Neural progenitor cell (in vitro differentiated cells): ENCODE data around the gene COX20. TPM values are rescaled to one million over a fixed set of nuclear protein-coding genes. Genes with fewer than 3 reads are reported as not detected.

Experiments used
- DNase-seq: peaks from one replicate; pipeline ENCODE4 v3.0.0-alpha.2; 2016; ENCODE audit warnings: low spot score
- H2AFZ ChIP-seq: fragments of 200-600 bp; sonication (generic); replicated peaks from 2 replicates; pipeline ENCODE4 v1.6.1; 2016; ENCODE audit warnings: antibody characterized with exemption
- H3F3A ChIP-seq: fragments of 200-600 bp; sonication (generic); 2 replicates; pipeline ENCODE4 v1.6.1; 2016; ENCODE audit warnings: antibody characterized with exemption, low read depth
- H3K27ac ChIP-seq: fragments of 200-600 bp; sonication (generic); 2 replicates; pipeline ENCODE4 v1.5.1; 2016; ENCODE audit warnings: mild to moderate bottlenecking
- H3K27me3 ChIP-seq: fragments of 200-600 bp; sonication (generic); 2 replicates; pipeline ENCODE4 v1.6.1; 2016; ENCODE audit warnings: mild to moderate bottlenecking, moderate library complexity
- H3K36me3 ChIP-seq: fragments of 200-600 bp; sonication (generic); 2 replicates; pipeline ENCODE4 v1.5.1; 2016
- H3K4me1 ChIP-seq: fragments of 200-600 bp; sonication (generic); 2 replicates; pipeline ENCODE4 v1.6.1; 2016; ENCODE audit warnings: mixed run types
- H3K4me2 ChIP-seq: fragments of 200-600 bp; sonication (generic); 2 replicates; pipeline ENCODE4 v1.6.1; 2016
- H3K4me3 ChIP-seq: fragments of 200-600 bp; sonication (generic); 2 replicates; pipeline ENCODE4 v1.5.1; 2016
- H3K79me2 ChIP-seq: fragments of 200-600 bp; sonication (generic); 2 replicates; pipeline ENCODE4 v1.6.1; 2016; ENCODE audit warnings: low read depth
- H3K9ac ChIP-seq: fragments of 200-600 bp; sonication (generic); 2 replicates; pipeline ENCODE4 v1.6.1; 2016
- H3K9me3 ChIP-seq: fragments of 200-600 bp; sonication (generic); 2 replicates; pipeline ENCODE4 v1.5.1; 2016; ENCODE audit warnings: low read depth
- H4K20me1 ChIP-seq: fragments of 200-600 bp; sonication (generic); 2 replicates; pipeline ENCODE4 v1.6.1; 2016; ENCODE audit warnings: low read depth
- H3K27ac Mint-ChIP-seq: 3 replicates; pipeline ENCODE4 v1.8.0; 2021; ENCODE audit warnings: mixed read lengths
- H3K27me3 Mint-ChIP-seq: 2 replicates; pipeline ENCODE4 v1.8.0; 2022; ENCODE audit warnings: low read depth, mild to moderate bottlenecking, inconsistent platforms, moderate library complexity, mixed read lengths; ENCODE audit not compliant: insufficient read depth
- H3K36me3 Mint-ChIP-seq: 3 replicates; pipeline ENCODE4 v1.8.0; 2021; ENCODE audit warnings: mixed read lengths
- H3K4me1 Mint-ChIP-seq: 3 replicates; pipeline ENCODE4 v1.8.0; 2021; ENCODE audit warnings: mixed read lengths
- H3K4me3 Mint-ChIP-seq: 3 replicates; pipeline ENCODE4 v1.8.0; 2021; ENCODE audit warnings: mild to moderate bottlenecking, moderate library complexity, mixed read lengths
- H3K9me3 Mint-ChIP-seq: 3 replicates; pipeline ENCODE4 v1.8.0; 2020; ENCODE audit warnings: mixed read lengths
- CTCF ChIP-seq: fragments of 200-600 bp; sonication (generic); IDR thresholded peaks from 2 replicates; pipeline ENCODE4 v1.5.1; 2017; ENCODE audit warnings: antibody characterized with exemption, mild to moderate bottlenecking
- EZH2 ChIP-seq: fragments of 200-600 bp; sonication (generic); IDR thresholded peaks from 2 replicates; pipeline ENCODE4 v1.6.1; 2017; ENCODE audit warnings: antibody characterized with exemption, mild to moderate bottlenecking, moderate library complexity
- EZH2phosphoT487 ChIP-seq: fragments of 200-600 bp; sonication (generic); IDR thresholded peaks from 2 replicates; pipeline ENCODE4 v1.6.1; 2017; ENCODE audit warnings: antibody characterized with exemption
- total RNA-seq: library from RNA; depleted of rRNA; stranded (reverse); fragments of >200 nt; gene quantifications from 2 replicates; pipeline ENCODE4 v1.2.3, GENCODE V29; 2015; ENCODE audit warnings: low replicate concordance

Gene COX20
- total RNA-seq, 1 donor from 2014 or later: 81.6 TPM

GRCh38 chr1:244810221-244810620, 25.2 kb upstream of the COX20 start:
- no peak overlapping the region for H2AFZ ChIP-seq
- Mint-ChIP-seq H3K36me3 (no peaks in the 10 kb centered on the region), H3K4me3 (no peak overlapping the region), H3K4me1 (peaks cover 2% of the 10 kb centered on the region), H3K9me3 (no peaks in the 10 kb centered on the region), H3K27ac (no peak overlapping the region), H3K27me3 (peaks cover 8% of the 10 kb centered on the region)
- DNase-seq: no peak
- no peaks in the 10 kb centered on the region for H3K27me3 ChIP-seq
- H3K36me3 ChIP-seq: no peaks in the 10 kb centered on the region
- no peak overlapping the region for H3K4me3 ChIP-seq
- H3K9ac ChIP-seq: no peak overlapping the region
- H3K79me2 ChIP-seq: no peaks in the 10 kb centered on the region
- H3K4me2 ChIP-seq: no peak overlapping the region
- no peaks in the 10 kb centered on the region for H3K4me1 ChIP-seq
- TF ChIP-seq EZH2 (no peak), EZH2phosphoT487 (no peak), CTCF (no peak)
- no peaks in the 10 kb centered on the region for H3F3A ChIP-seq
- H3K9me3 ChIP-seq: no peaks in the 10 kb centered on the region
- H3K27ac ChIP-seq: no peak overlapping the region
- H4K20me1 ChIP-seq: no peaks in the 10 kb centered on the region

GRCh38 chr1:244813327-244813726, 22.1 kb upstream of the COX20 start:
- H3K4me1 ChIP-seq: no peaks in the 10 kb centered on the region
- H3K9ac ChIP-seq: no peak overlapping the region
- no peak for DNase-seq

GRCh38 chr1:244815600-244816099, 19.8 kb upstream of the COX20 start:
- no peak overlapping the region for H3K4me2 ChIP-seq
- H3K27ac ChIP-seq: no peak overlapping the region
- TF ChIP-seq EZH2phosphoT487 (no peak), EZH2 (no peak), CTCF (no peak)
- DNase-seq: no peak
- no peaks in the 10 kb centered on the region for H3K79me2 ChIP-seq
- no peaks in the 10 kb centered on the region for H3K4me1 ChIP-seq
- H3K36me3 ChIP-seq: no peaks in the 10 kb centered on the region
- no peaks in the 10 kb centered on the region for H3K9me3 ChIP-seq
- peaks cover 12% of the 10 kb centered on the region for H3K27me3 ChIP-seq
- no peaks in the 10 kb centered on the region for H3K36me3 Mint-ChIP-seq
- peaks cover 4% of the 10 kb centered on the region for H3K27me3 Mint-ChIP-seq
- H3K4me3 Mint-ChIP-seq: no peak overlapping the region
- H2AFZ ChIP-seq: no peak overlapping the region
- no peak overlapping the region for H3K9ac ChIP-seq
- no peaks in the 10 kb centered on the region for H4K20me1 ChIP-seq
- no peak overlapping the region for H3K4me3 ChIP-seq
- H3K27ac Mint-ChIP-seq: no peak overlapping the region
- H3K9me3 Mint-ChIP-seq: no peaks in the 10 kb centered on the region
- peaks cover 5% of the 10 kb centered on the region for H3K4me1 Mint-ChIP-seq
- no peaks in the 10 kb centered on the region for H3F3A ChIP-seq

More at GRCh38 chr1:244813327-244813726, 22.1 kb upstream of the COX20 start:
- H3K27me3 Mint-ChIP-seq: peaks cover 8% of the 10 kb centered on the region
- H3K79me2 ChIP-seq: no peaks in the 10 kb centered on the region
- TF ChIP-seq EZH2phosphoT487 (no peak), EZH2 (no peak), CTCF (no peak)
- H3K27ac ChIP-seq: no peak overlapping the region
- no peak overlapping the region for H3K4me2 ChIP-seq
- no peaks in the 10 kb centered on the region for H3K36me3 Mint-ChIP-seq
- H3K9me3 Mint-ChIP-seq: no peaks in the 10 kb centered on the region
- no peaks in the 10 kb centered on the region for H4K20me1 ChIP-seq
- H3K4me3 ChIP-seq: no peak overlapping the region
- no peaks in the 10 kb centered on the region for H3F3A ChIP-seq
- no peak overlapping the region for H3K4me3 Mint-ChIP-seq
- H3K9me3 ChIP-seq: no peaks in the 10 kb centered on the region
- H2AFZ ChIP-seq: no peak overlapping the region
- peaks cover 12% of the 10 kb centered on the region for H3K27me3 ChIP-seq
- H3K27ac Mint-ChIP-seq: no peak overlapping the region
- no peaks in the 10 kb centered on the region for H3K36me3 ChIP-seq
- H3K4me1 Mint-ChIP-seq: peaks cover 5% of the 10 kb centered on the region
